Measurements from ENCODE around the gene LYPD6.

DNA sequence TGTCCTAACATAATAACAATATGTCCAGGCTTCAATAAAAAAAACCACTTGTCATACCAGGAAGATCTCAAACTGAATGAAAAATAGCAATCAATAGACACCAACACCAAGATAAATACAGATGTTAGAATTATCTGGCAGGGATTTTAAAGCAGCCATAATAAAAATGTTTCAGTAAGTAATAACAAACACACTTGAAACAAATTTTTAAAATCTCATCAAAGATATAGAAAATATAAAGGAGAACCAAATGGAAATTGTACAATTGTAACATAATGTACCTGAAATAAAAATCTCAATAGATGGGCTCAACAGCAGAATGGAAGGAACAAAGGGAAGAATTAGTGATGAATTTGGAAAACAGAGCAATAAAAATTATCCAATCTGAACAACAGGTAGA lies 128.1 kb downstream of the LYPD6 start:
- TF ChIP-seq, protein P1, sequence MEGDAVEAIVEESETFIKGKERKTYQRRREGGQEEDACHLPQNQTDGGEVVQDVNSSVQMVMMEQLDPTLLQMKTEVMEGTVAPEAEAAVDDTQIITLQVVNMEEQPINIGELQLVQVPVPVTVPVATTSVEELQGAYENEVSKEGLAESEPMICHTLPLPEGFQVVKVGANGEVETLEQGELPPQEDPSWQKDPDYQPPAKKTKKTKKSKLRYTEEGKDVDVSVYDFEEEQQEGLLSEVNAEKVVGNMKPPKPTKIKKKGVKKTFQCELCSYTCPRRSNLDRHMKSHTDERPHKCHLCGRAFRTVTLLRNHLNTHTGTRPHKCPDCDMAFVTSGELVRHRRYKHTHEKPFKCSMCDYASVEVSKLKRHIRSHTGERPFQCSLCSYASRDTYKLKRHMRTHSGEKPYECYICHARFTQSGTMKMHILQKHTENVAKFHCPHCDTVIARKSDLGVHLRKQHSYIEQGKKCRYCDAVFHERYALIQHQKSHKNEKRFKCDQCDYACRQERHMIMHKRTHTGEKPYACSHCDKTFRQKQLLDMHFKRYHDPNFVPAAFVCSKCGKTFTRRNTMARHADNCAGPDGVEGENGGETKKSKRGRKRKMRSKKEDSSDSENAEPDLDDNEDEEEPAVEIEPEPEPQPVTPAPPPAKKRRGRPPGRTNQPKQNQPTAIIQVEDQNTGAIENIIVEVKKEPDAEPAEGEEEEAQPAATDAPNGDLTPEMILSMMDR (IDR thresholded peaks at IDR 0.05 in 4 of 5, conservative IDR thresholded peaks at IDR 0.05 in 1 of 5): no peak
- TF ChIP-seq POLR2A (IDR thresholded peaks at IDR 0.05): no peak
